ENCODE data around the gene OSR1. TPM values are rescaled to one million over a fixed set of nuclear protein-coding genes. Genes with fewer than 3 reads are reported as not detected.
A peak's percentile ranks its signal among the peaks of the same experiment; 100 is the strongest.

The OSR1 gene
- total and polyA plus RNA-seq, 2 donors (not counting 3 experiments of a cell fraction or from before 2014, with no cell fraction given) = not detected

DNA sequence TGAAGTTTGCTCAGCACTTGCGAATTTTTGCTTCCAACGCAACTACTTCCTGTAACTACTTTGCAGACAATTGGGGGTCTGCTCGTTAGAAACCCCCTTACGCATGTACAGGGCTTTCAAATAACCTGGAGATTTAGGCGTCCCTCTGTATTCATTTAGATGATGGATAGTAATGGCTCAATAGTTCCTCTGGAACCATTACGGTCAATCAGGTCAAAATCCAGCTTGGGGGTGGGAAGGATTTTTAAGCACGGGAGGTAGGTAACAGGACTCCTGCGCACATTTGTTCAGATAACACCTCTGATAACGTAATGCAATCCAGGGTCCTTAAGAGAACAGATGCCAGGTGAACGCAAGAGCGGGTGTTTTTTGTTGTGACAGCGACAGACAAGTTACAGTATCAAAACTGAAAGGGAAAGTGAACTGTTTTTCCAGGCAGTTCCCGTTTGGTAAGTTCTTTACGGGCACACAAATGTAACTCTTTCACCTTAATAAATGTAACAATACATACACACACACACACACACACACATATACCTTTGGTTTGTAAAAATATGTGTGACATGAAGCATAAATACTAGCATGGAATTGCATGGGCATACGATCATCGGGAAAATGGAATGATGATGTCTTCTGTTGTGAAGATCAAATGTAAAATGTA, 3.8 kb upstream of the OSR1 start:
- intact Hi-C loops (cut with micrococcal nuclease) = loop anchor here (1.0 to 10.0 kb wide), 4 partner anchors 12 to 1067 kb away; no protein-coding TSS in a partner anchor

DNA sequence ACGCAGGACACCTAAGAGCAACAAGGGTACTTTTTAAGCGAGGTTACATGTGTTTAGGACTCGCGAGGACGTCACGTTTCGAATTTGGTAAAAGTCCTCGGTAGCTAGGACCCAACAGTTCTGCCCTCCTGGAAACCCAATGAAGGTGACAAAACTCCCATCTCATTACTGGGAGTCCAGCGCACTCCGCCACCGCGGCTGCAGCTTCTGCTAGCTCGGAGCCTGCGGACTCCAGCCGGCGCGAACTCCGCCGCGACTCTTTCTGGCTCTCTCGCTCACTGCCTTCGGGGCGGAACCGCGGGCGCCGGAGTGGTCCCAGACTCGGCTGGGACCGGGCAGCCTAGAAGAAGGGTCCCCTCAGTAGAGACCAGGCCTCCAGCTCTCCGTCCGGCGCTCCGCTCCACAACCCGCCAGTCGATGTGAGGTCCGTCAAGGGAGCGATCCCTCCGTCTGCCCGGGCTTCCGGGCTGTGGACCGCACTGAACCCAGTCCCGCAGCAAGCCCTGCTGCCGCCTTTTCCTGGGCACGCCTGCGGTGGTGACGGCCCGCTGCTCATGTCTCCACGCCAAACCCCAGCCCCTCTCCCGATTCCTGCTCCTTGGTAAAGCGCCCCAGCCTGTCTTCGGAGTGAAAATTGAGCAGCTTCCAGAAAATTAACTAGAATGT, 3.0 kb upstream of the OSR1 start:
- POLR2A ChIA-PET = no interaction called here
- Histone ChIP-seq H3K9ac (replicated peaks; ENCODE audit: extremely low read depth, insufficient read depth, low read length) (no peak overlapping the region), H3K9me3 (replicated peaks; ENCODE audit: control insufficient read depth, insufficient read depth, low read length) (no peaks in the 10 kb centered on the region), H3K9me1 (replicated peaks; ENCODE audit: control insufficient read depth, extremely low read depth, insufficient read depth, low read length) (no peaks in the 10 kb centered on the region), H4K20me1 (replicated peaks; ENCODE audit: control insufficient read depth, extremely low read depth, insufficient read depth, low read length) (no peaks in the 10 kb centered on the region), H3K27me3 (ENCODE audit: control insufficient read depth in 2 of 2, insufficient read depth in 2 of 2, low read length in 2 of 2) (peaks cover 78 to 86% of the 10 kb centered on the region in 2 experiments), H3K36me3 (ENCODE audit: control insufficient read depth in 2 of 2, extremely low read depth in 1 of 2, insufficient read depth in 2 of 2, low read length in 2 of 2) (no peaks in the 10 kb centered on the region), H3K79me2 (ENCODE audit: control insufficient read depth, insufficient read depth, low read length) (no peaks in the 10 kb centered on the region), H3K4me1 (ENCODE audit: control insufficient read depth, extremely low read depth, insufficient read depth, low read length) (peaks cover 18% of the 10 kb centered on the region), H3K27ac (ENCODE audit: insufficient read depth, low read depth, low read length) (no peak overlapping the region), H2AFZ (ENCODE audit: low read depth, low read length) (peak overlapping the region; percentile 27), H3K4me2 (ENCODE audit: insufficient read depth, low read length) (peak overlapping the region; percentile 96), H3K4me3 (replicated peaks in 1 of 3; ENCODE audit: insufficient read depth in 1 of 3, low read depth in 1 of 3, low read length in 3 of 3) (peak overlapping the region in 2 of 3 experiments; percentile 19 to 88)
- FAIRE-seq (no peak), DNase-seq (ENCODE audit: low read depth, low spot score) (peak; percentile 33)
- TF ChIP-seq POLR2A (IDR thresholded peaks at IDR 0.05; ENCODE audit: low read depth, low read length) (no peak), EZH2 (IDR thresholded peaks at IDR 0.05; ENCODE audit: borderline replicate concordance, low read depth, low read length, severe bottlenecking) (peak; percentile 72)
- BruUV-seq (replicated peaks) = no TSS peak
- intact Hi-C loops (cut with micrococcal nuclease) = loop anchor here (10.0 kb wide), 1 partner anchor 1067 kb away; no protein-coding TSS in a partner anchor
- CTCF ChIA-PET = interaction anchor here (0.7 to 3.2 kb wide), 7 partner anchors 8 to 1027 kb away, joined by 3 to 25 read pairs (median 4); no protein-coding TSS in a partner anchor
- dilution Hi-C loops (cut with MboI; ENCODE audit: extremely low pct_ligation_motif_present, low sequenced_read_pairs) = no loop called here

More for the DNA sequence above, 3.8 kb upstream of the OSR1 start:
- peak overlapping the region; percentile 22 to 88 (median 48) for H3K4me3 ChIP-seq (replicated peaks in 1 of 3; ENCODE audit: insufficient read depth in 1 of 3, low read depth in 1 of 3, low read length in 3 of 3)
- no TSS peak for BruUV-seq (replicated peaks)
- no peak overlapping the region for H3K27ac ChIP-seq (ENCODE audit: insufficient read depth, low read depth, low read length)
- DNase-seq (ENCODE audit: low read depth, low spot score) (peak; percentile 65), FAIRE-seq (peak; percentile 71)
- TF ChIP-seq POLR2A (IDR thresholded peaks at IDR 0.05; ENCODE audit: low read depth, low read length) = no peak
- TF ChIP-seq JUN (IDR thresholded peaks at IDR 0.05; ENCODE audit: borderline replicate concordance, insufficient read depth, insufficient read length, low read depth) = no peak
- peak; percentile 6 for TF ChIP-seq EZH2 (IDR thresholded peaks at IDR 0.05; ENCODE audit: borderline replicate concordance, low read depth, low read length, severe bottlenecking)
- no peak for TF ChIP-seq GATA2 (IDR thresholded peaks at IDR 0.05; ENCODE audit: insufficient read depth, insufficient read length, low read depth, low read length)
- CTCF ChIA-PET = interaction anchor here (0.7 to 3.2 kb wide), 6 partner anchors 8 to 1027 kb away, joined by 3 to 25 read pairs (median 4); no protein-coding TSS in a partner anchor
- no peaks in the 10 kb centered on the region for H3K9me1 ChIP-seq (replicated peaks; ENCODE audit: control insufficient read depth, extremely low read depth, insufficient read depth, low read length)
- dilution Hi-C loops (cut with MboI; ENCODE audit: extremely low pct_ligation_motif_present, low sequenced_read_pairs) = no loop called here
- H3K4me2 ChIP-seq (ENCODE audit: insufficient read depth, low read length) = peak overlapping the region; percentile 96
- POLR2A ChIA-PET = no interaction called here
- H3K27me3 ChIP-seq (ENCODE audit: control insufficient read depth in 2 of 2, insufficient read depth in 2 of 2, low read length in 2 of 2) = peaks cover 76 to 82% of the 10 kb centered on the region in 2 experiments
- no peaks in the 10 kb centered on the region for H3K36me3 ChIP-seq (ENCODE audit: control insufficient read depth in 2 of 2, extremely low read depth in 1 of 2, insufficient read depth in 2 of 2, low read length in 2 of 2)
- H3K9me3 ChIP-seq (replicated peaks; ENCODE audit: control insufficient read depth, insufficient read depth, low read length) = no peaks in the 10 kb centered on the region
- H3K9ac ChIP-seq (replicated peaks; ENCODE audit: extremely low read depth, insufficient read depth, low read length) = no peak overlapping the region
- peak overlapping the region; percentile 72 for H2AFZ ChIP-seq (ENCODE audit: low read depth, low read length)
- H3K79me2 ChIP-seq (ENCODE audit: control insufficient read depth, insufficient read depth, low read length) = no peaks in the 10 kb centered on the region
- no peaks in the 10 kb centered on the region for H4K20me1 ChIP-seq (replicated peaks; ENCODE audit: control insufficient read depth, extremely low read depth, insufficient read depth, low read length)
- H3K4me1 ChIP-seq (ENCODE audit: control insufficient read depth, extremely low read depth, insufficient read depth, low read length) = peaks cover 18% of the 10 kb centered on the region
